Esophagus squamous epithelium (tissue), 4 donors: ENCODE measurements around the gene RGS10.

Source experiments
- CTCF ChIP-seq, 6 experiments: fragments of 450-650 bp in 4 of 6; fragments of 200-600 bp in 2 of 6; sonication (generic) in 2 of 6; IDR thresholded peaks; one replicate each; pipeline ENCODE4 v1.5.1; 2016 to 2019; ENCODE audit warnings: antibody characterized with exemption in 6 of 6, mild to moderate bottlenecking in 4 of 6, moderate library complexity in 4 of 6
- POLR2A ChIP-seq, 4 donors: fragments of 450-650 bp; IDR thresholded peaks; one replicate each; pipeline ENCODE4 v1.6.1; 2017; ENCODE audit warnings: antibody characterized with exemption in 4 of 4, mild to moderate bottlenecking in 4 of 4, moderate library complexity in 3 of 4

- TF ChIP-seq CTCF (IDR thresholded peaks at IDR 0.05) (no peak), POLR2A (IDR thresholded peaks at IDR 0.05) (no peak)
These were observed 4.4 kb downstream of the RGS10 start for GRCh38 chr10:119537953-119538630.
